Dermis microvascular lymphatic vessel endothelial cell (primary cell): ENCODE results near the gene CPSF4L. TPM values are rescaled to one million over a fixed set of nuclear protein-coding genes. Genes with fewer than 3 reads are reported as not detected.
"Not testable (repeated sequence)": the region's sequence is repeated elsewhere in the genome, so short reads cannot be mapped to it uniquely, and the experiment has no call there.

Experiments used
- DNase-seq, 2 donors: peaks; one replicate each; pipeline versions ENCODE4 v3.0.0 to v3.0.0-alpha.2; 2010; ENCODE audit warnings: low read depth in 2 of 2
- total RNA-seq: library from RNA; depleted of rRNA; stranded (reverse); fragments of >200 nt; gene quantifications from 2 replicates; pipeline ENCODE4 v1.2.1, GENCODE V29; 2014

CPSF4L gene
- total RNA-seq, 1 donor from 2014 or later: not detected

- DNase-seq: no peak
These were observed 7.1 kb upstream of the CPSF4L start for GRCh38 chr17:73268582-73269328.

- no peak for DNase-seq
These were observed 6.2 kb upstream of the CPSF4L start for GRCh38 chr17:73267648-73268537.

GRCh38 chr17:73266796-73267195, 5.1 kb upstream of the CPSF4L start:
- no peak for DNase-seq

GRCh38 chr17:73265646-73266640, 4.3 kb upstream of the CPSF4L start:
- DNase-seq: no peak

- DNase-seq: not testable (repeated sequence)
These were observed 2.8 kb upstream of the CPSF4L start for GRCh38 chr17:73264448-73264847.

GRCh38 chr17:73262676-73263642, 1.3 kb upstream of the CPSF4L start:
- no peak for DNase-seq

- DNase-seq: no peak
These were observed 434 bp upstream of the CPSF4L start for GRCh38 chr17:73261952-73262675.

GRCh38 chr17:73257516-73257915, 4.2 kb downstream of the CPSF4L start:
- no peak for DNase-seq

- no peak for DNase-seq
These were observed 5.5 kb downstream of the CPSF4L start for GRCh38 chr17:73256220-73256619.

GRCh38 chr17:73255671-73256181, 6.0 kb downstream of the CPSF4L start:
- DNase-seq: peak; percentile 20 to 50

GRCh38 chr17:73251871-73252270, 9.8 kb downstream of the CPSF4L start:
- no peak for DNase-seq

GRCh38 chr17:73250851-73251640, 10.6 kb downstream of the CPSF4L start:
- no peak for DNase-seq

- no peak for DNase-seq
These were observed 12.0 kb downstream of the CPSF4L start for GRCh38 chr17:73249700-73250099.

- DNase-seq: no peak
These were observed 13.1 kb downstream of the CPSF4L start for GRCh38 chr17:73248532-73248931.

GRCh38 chr17:73247726-73248125, 14.0 kb downstream of the CPSF4L start:
- DNase-seq: peak in 1 of 2 donors; percentile 28

GRCh38 chr17:73240561-73240960, 21.1 kb downstream of the CPSF4L start:
- no peak for DNase-seq

GRCh38 chr17:73237714-73238113, 24.0 kb downstream of the CPSF4L start:
- no peak for DNase-seq

- DNase-seq: no peak
These were observed 26.9 kb downstream of the CPSF4L start for GRCh38 chr17:73234736-73235135.
